Measurements from ENCODE around the gene TMOD1.

The TMOD1 gene

DNA sequence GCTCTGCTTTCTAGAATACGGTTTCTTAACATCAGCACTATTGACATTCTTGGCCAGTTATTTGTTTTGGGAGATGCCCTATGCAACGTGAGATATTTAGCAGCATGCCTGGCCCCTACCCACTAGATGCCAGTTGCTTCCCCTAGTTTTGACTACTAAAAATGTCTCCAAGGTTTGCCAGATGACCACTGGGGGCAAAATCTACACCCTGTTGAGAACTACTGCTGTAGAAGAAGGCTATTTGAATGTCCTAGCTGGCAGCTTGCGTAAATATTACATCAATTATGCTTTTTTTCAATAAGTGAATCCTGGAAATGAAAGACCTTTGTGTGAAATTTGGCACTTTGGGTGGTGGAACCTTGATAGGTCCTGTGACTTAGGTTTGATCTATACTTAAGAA, 137.2 kb downstream of the TMOD1 start:
- no peak for DNase-seq

DNA sequence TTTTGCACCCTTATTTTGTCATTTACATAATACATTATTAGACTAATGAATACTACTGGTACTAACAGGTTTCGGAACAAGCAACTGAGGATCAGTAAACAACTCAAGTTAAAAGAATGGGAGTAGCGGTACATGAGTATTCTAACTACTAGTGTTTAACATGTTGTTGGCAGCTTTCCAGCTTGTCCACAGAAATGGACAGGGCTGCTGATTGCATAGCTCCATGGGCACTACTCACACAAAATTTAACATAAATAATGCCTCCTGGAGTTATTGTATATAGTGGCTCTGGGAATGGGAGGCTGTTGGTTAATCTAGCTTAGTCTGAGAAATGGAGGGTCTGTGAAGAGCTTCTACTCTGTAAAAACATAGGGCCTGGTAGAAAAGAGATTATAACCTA, 138.9 kb downstream of the TMOD1 start:
- DNase-seq: no peak

DNA sequence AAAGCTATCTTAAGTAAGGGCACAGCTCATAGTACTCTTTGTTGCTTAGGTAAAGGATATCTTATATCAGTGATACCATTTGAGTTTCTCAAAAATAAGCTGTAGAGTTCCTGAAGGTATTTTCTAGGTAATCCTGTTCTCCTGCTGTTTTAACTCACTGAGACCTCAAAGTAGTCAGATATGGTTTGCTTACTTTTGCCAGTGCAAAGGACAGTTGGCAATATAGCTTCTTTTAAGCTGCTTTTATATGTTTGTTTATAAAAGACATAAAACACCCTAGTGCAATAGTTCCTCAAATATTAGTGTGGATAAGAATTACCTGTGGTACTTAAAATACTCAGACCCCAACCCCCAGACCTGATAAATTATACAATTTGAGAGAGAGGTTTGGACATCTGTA, 144.3 kb downstream of the TMOD1 start:
- DNase-seq: no peak

DNA sequence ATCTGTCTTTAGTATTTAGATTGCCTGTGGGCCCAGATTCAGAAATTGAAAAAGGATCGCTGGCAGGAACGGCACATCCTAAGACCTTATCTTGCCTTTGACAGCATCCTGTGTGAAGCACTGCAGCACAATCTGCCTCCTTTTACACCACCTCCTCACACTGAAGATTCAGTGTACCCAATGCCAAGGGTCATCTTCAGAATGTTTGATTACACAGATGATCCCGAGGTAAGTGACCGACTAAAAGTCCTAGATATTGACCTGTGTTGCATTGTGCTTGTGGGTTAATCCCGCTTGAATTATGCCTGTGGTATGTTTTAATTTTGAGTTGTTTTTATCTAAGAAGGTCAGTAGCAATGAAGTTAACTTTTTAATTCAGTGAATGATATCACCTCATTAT, 146.5 kb downstream of the TMOD1 start:
- DNase-seq: no peak

Measured in stimulated activated naive CD4-positive, alpha-beta T cell treated with Interleukin-2 at 50 U/mL for 16 hours (primary cell).